AG09309 (cell line): Measurements from ENCODE around the gene CELF2.

Experiments used
- DNase-seq: peaks from one replicate; pipeline ENCODE4 v3.0.0-alpha.2; 2010; ENCODE audit warnings: low read depth
- H3K4me3 ChIP-seq: 2 replicates; pipeline ENCODE4 v1.5.1; 2011; ENCODE audit warnings: mild to moderate bottlenecking, low read depth, low read length, moderate library complexity; ENCODE audit not compliant: control insufficient read depth
- CTCF ChIP-seq: IDR thresholded peaks from 2 replicates; pipeline ENCODE4 v1.5.1; 2011; ENCODE audit warnings: mild to moderate bottlenecking, low read depth, low read length, inconsistent platforms; ENCODE audit not compliant: insufficient read depth, control insufficient read depth; ENCODE audit errors: missing control alignments

The CELF2 gene

GRCh38 chr10:11243425-11244222 is 226.0 kb downstream of the CELF2 start:
- no peak for TF ChIP-seq CTCF
- DNase-seq, result peak; percentile 42
- H3K4me3 ChIP-seq, result no peak overlapping the region

GRCh38 chr10:11245095-11245479 is 227.4 kb downstream of the CELF2 start:
- H3K4me3 ChIP-seq, result no peak overlapping the region
- no peak for DNase-seq
- no peak for TF ChIP-seq CTCF

- no peak for DNase-seq
- H3K4me3 ChIP-seq, result no peak overlapping the region
- no peak for TF ChIP-seq CTCF
These were observed 227.8 kb downstream of the CELF2 start for GRCh38 chr10:11245510-11245909.

DNA sequence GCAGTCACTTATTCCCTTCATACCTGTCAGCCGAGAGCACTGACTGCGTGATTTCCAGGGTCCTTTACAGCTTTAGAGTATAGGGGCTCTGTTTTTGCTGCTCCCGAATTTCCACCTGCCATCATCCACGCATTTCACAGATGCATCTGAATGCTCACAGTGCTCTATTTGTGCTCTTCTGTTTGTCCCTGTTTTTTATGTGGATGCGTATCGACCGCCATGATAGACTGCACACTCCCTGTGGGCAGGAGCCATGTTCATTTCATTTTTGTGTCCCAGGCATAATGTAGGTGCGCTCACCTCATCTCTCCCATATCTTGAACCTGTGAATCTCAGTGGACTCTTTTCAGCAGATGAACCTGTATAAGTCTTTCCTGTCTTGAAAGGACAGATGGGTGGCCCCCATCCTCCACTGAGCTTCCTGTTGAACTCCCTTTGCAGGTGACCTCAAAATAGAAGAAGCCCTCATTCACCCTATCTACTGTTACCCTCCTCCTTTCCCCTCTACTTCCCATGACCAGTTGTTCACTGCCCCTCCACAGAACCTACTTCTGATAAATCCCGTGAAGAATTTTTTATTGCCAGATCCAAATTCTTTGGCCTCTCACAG is 228.4 kb downstream of the CELF2 start:
- DNase-seq, result no peak
- no peak overlapping the region for H3K4me3 ChIP-seq
- no peak for TF ChIP-seq CTCF

DNA sequence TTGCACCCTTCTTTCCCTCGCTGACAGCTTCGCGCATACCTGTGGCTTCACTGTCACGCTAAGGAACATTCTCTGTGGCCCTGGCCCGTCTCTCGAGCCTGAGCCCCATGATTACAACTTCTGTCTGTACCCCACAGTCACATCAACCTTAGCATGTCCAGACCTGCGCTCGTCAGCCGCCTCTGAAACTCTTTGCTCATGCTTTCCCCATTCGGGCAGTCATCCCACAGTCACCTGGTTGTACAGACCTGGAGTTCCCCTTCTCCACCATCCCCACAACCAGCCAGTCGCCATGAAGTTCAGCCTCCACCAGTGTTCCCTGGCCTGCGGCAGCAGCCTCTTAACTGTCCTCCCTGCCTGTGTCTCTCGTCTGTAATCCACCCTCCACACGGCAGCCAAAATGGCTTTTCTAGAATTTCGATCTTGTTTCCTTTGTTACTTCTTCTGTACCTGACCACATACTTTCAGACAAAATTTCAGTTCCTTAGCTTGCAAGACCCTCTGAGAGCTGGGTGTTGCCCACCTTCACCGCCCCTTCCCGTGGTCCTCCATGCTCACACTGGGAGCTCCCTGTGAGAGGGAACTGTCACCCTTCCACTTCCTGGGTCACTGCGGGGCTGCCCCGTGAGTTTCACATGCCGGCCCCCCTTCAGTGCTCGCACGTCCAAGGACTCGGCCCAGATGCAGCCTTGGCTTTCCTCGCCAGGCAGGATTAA is 229.2 kb downstream of the CELF2 start:
- TF ChIP-seq CTCF, result no peak
- DNase-seq, result no peak
- H3K4me3 ChIP-seq, result no peak overlapping the region

DNA sequence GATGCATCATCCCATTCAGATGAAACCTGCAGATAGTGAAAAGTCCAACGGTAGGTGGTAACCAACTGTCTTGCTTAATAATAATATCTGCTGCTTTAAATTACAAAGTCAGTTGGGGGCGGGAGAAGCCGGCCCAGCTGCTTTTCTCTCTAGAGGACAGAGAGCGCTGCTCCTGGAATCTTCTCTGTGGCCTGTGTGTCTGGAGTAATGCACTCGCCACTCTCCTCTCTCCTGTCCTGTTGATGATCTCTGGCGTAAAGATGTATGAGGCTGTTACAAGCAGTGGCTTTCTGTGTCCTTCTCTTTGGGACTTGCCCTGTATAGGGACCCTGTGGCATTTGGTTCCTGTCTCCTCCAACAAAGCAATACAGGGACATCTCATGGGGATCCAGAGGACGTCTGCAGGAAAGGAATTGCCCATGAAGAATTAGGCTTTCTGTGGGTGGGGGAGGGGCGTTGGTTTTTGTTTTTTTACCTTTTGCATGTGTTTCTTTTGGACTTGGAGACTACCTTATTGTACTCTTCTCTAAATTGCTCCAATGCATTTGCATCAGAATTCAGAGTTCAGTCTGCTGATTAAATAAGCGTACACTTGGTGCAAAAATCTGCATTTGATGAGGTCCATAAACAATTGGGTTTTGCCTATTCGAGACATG is 231.6 kb downstream of the CELF2 start:
- no peak for TF ChIP-seq CTCF
- no peak overlapping the region for H3K4me3 ChIP-seq
- no peak for DNase-seq
